Spleen (tissue), 11 donors: ENCODE data around the gene PDF. TPM values are rescaled to one million over a fixed set of nuclear protein-coding genes. Genes with fewer than 3 reads are reported as not detected.
A peak's percentile ranks its signal among the peaks of the same experiment; 100 is the strongest.

Experiments
- DNase-seq: peaks from one replicate; pipeline ENCODE4 v3.0.0-alpha.2; 2020
- H3K27ac ChIP-seq, 8 donors: fragments of 200-600 bp; sonication (generic) in 7 of 8; 1 replicate in 4 of 8; 2 replicates in 4 of 8; pipeline versions ENCODE4 v1.5.0 to v1.8.0; 2016 to 2021; ENCODE audit warnings: inconsistent platforms in 4 of 8, mild to moderate bottlenecking in 4 of 8, moderate library complexity in 1 of 8
- H3K27me3 ChIP-seq, 7 donors: fragments of 200-600 bp; sonication (generic) in 6 of 7; replicated peaks in 1 of 7; 1 replicate in 4 of 7; 2 replicates in 3 of 7; pipeline versions ENCODE4 v1.5.0 to v1.8.0; 2016 to 2021; ENCODE audit warnings: inconsistent platforms in 3 of 7, mild to moderate bottlenecking in 1 of 7
- H3K36me3 ChIP-seq, 6 donors: fragments of 200-600 bp; sonication (generic) in 5 of 6; 1 replicate in 4 of 6; 2 replicates in 2 of 6; pipeline versions ENCODE4 v1.5.0 to v1.8.0; 2016 to 2021; ENCODE audit warnings: inconsistent platforms in 2 of 6
- H3K4me1 ChIP-seq, 6 donors: fragments of 200-600 bp; sonication (generic) in 5 of 6; 1 replicate in 3 of 6; 2 replicates in 3 of 6; pipeline versions ENCODE4 v1.5.0 to v1.8.0; 2016 to 2021; ENCODE audit warnings: inconsistent platforms in 3 of 6
- H3K4me3 ChIP-seq, 8 donors: fragments of 200-600 bp; sonication (generic) in 7 of 8; 1 replicate in 4 of 8; 2 replicates in 4 of 8; pipeline versions ENCODE4 v1.5.0 to v1.8.0; 2016 to 2021; ENCODE audit warnings: inconsistent platforms in 4 of 8, mild to moderate bottlenecking in 4 of 8, moderate library complexity in 2 of 8
- H3K9me3 ChIP-seq, 8 donors: fragments of 200-600 bp; sonication (generic) in 7 of 8; 1 replicate in 4 of 8; 2 replicates in 4 of 8; pipeline versions ENCODE4 v1.5.0 to v1.8.0; 2016 to 2021; ENCODE audit warnings: inconsistent platforms in 4 of 8
- POLR2A ChIP-seq, 3 donors: fragments of 450-650 bp; IDR thresholded peaks; one replicate each; pipeline ENCODE4 v1.5.1; 2017; ENCODE audit warnings: antibody characterized with exemption in 3 of 3, mild to moderate bottlenecking in 1 of 3
- POLR2AphosphoS5 ChIP-seq, 3 donors: sonication (generic); formaldehyde crosslinking; IDR thresholded peaks; one replicate each; pipeline ENCODE4 v1.5.1; 2017; ENCODE audit warnings: antibody characterized with exemption in 3 of 3
- WGBS, 5 donors: extraction: QIAGEN DNeasy Blood & Tissue Kit in 3 of 5; methylation state at CpG; one replicate each; pipeline versions ENCODE4 v1.1.5 to v1.1.7; 2013 to 2018; 5-methylcytosine and 5-hydroxymethylcytosine counted together
- intact Hi-C: fragments of 100-400 bp; cut with DNase I; formaldehyde crosslinking; loops from one replicate; pipeline ENCODE4 v1.15.0; 2023; ENCODE audit warnings: low total_unique reads
- polyA plus RNA-seq, 3 donors: library from polyadenylated mRNA; stranded (reverse); fragments of 200-250 nt; gene quantifications; one replicate each; pipeline ENCODE4 v1.2.1, GENCODE V29; 2013
- total RNA-seq, 7 donors: library from RNA; depleted of rRNA in 3 of 7; stranded (reverse); fragments of >200 nt in 3 of 7; fragmentation: NEBNext Ultra II Directional in 4 of 7; extraction: Animal tissue kit (Norgen Biotek cat#: 25700) in 4 of 7; gene quantifications; one replicate each; pipeline versions ENCODE4 v1.1.0 to v1.2.1, GENCODE V29; 2016 to 2021
- TF ChIP-seq, protein P1 (sequence below), 11 experiments: fragments of 200-600 bp in 7 of 11; fragments of 450-650 bp in 4 of 11; sonication (generic) in 4 of 11; IDR thresholded peaks in 8 of 11; conservative IDR thresholded peaks in 3 of 11; 1 replicate in 7 of 11; 2 replicates in 4 of 11; pipeline versions ENCODE4 v1.4.0 to v1.8.0; 2016 to 2021; ENCODE audit warnings: antibody characterized with exemption in 11 of 11, inconsistent platforms in 4 of 11, mild to moderate bottlenecking in 1 of 11
- donor health status: healthy with polysubstance abuse.
- donor health status: DM: no; HTN: no; CAD: no; lungs with moderate emphysema.
- donor health status: DM: no; HTN: no; CAD: no.
- donor health status: Bipolar disorder and iron deficiency.
- donor health status: healthy.
- donor health status: DM: no; HTN: no; CAD: no.
- donor health status: DM: yes; HTN: yes; CAD: no.

PDF gene
- total and polyA plus RNA-seq, 10 donors, result 2.4 to 18.5 (median 7.6) TPM

DNA sequence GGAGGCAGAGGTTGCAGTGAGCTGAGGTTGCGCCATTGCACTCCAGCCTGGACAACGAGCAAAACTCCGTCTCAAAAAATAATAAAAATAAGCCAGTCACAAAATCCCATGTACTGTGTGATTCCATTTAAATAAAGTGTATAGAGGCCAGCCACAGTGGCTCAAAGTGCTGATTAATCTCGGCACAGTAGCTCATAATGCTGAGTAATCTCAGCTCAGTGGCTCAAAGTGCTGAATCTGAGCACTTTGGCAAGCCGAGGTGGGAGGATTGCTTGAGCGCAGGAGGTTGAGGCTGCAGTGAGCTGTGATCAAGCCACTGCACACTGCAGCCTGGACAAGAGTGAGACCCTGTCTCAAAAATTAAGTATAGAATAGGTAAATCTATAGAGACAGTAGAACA is 16.3 kb upstream of the PDF start:
- no peaks in the 10 kb centered on the region for H3K27me3 ChIP-seq
- peak; percentile 23 for DNase-seq
- H3K4me3 ChIP-seq, result no peak overlapping the region
- intact Hi-C loops, result no loop called here
- H3K36me3 ChIP-seq, result peaks cover 0 to 67% (median 23%) of the 10 kb centered on the region in 6 donors
- H3K27ac ChIP-seq, result peak overlapping the region in 2 of 8 donors; percentile 10 to 15
- TF ChIP-seq, protein P1, sequence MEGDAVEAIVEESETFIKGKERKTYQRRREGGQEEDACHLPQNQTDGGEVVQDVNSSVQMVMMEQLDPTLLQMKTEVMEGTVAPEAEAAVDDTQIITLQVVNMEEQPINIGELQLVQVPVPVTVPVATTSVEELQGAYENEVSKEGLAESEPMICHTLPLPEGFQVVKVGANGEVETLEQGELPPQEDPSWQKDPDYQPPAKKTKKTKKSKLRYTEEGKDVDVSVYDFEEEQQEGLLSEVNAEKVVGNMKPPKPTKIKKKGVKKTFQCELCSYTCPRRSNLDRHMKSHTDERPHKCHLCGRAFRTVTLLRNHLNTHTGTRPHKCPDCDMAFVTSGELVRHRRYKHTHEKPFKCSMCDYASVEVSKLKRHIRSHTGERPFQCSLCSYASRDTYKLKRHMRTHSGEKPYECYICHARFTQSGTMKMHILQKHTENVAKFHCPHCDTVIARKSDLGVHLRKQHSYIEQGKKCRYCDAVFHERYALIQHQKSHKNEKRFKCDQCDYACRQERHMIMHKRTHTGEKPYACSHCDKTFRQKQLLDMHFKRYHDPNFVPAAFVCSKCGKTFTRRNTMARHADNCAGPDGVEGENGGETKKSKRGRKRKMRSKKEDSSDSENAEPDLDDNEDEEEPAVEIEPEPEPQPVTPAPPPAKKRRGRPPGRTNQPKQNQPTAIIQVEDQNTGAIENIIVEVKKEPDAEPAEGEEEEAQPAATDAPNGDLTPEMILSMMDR (IDR thresholded peaks at IDR 0.05 in 8 of 11, conservative IDR thresholded peaks at IDR 0.05 in 3 of 11), result no peak
- TF ChIP-seq POLR2AphosphoS5 (IDR thresholded peaks at IDR 0.05), result no peak
- no peak for TF ChIP-seq POLR2A (IDR thresholded peaks at IDR 0.05)
- WGBS, 5 donors, result 79 to 91% (median 87%) methylated on average over 6 of the region's 6 CpGs
- peaks cover 0 to 26% (median 5%) of the 10 kb centered on the region in 6 donors for H3K4me1 ChIP-seq
- no peaks in the 10 kb centered on the region for H3K9me3 ChIP-seq

GRCh38 chr16:69345923-69346322 is 15.5 kb upstream of the PDF start:
- TF ChIP-seq POLR2A (IDR thresholded peaks at IDR 0.05), result no peak
- no peak for TF ChIP-seq POLR2AphosphoS5 (IDR thresholded peaks at IDR 0.05)
- TF ChIP-seq, protein P1 (IDR thresholded peaks at IDR 0.05 in 8 of 11, conservative IDR thresholded peaks at IDR 0.05 in 3 of 11), result no peak
- peak overlapping the region in 3 of 8 donors; percentile 15 to 61 (median 30) for H3K27ac ChIP-seq
- no peak for DNase-seq
- intact Hi-C loops, result no loop called here
- H3K9me3 ChIP-seq, result no peaks in the 10 kb centered on the region
- peaks cover 0 to 67% (median 31%) of the 10 kb centered on the region in 6 donors for H3K36me3 ChIP-seq
- no peak overlapping the region for H3K4me3 ChIP-seq
- WGBS, 5 donors, result 43 to 70% (median 49%) methylated on average over 4 of the region's 4 CpGs
- no peaks in the 10 kb centered on the region for H3K27me3 ChIP-seq
- peaks cover 4 to 34% (median 12%) of the 10 kb centered on the region in 6 donors for H3K4me1 ChIP-seq

GRCh38 chr16:69344171-69344570 is 13.8 kb upstream of the PDF start:
- intact Hi-C loops, result no loop called here
- DNase-seq, result no peak
- 93 to 98% (median 98%) methylated on average over 5 of the region's 5 CpGs for WGBS, 5 donors
- TF ChIP-seq POLR2AphosphoS5 (IDR thresholded peaks at IDR 0.05), result no peak
- no peak for TF ChIP-seq POLR2A (IDR thresholded peaks at IDR 0.05)
- TF ChIP-seq, protein P1 (IDR thresholded peaks at IDR 0.05 in 8 of 11, conservative IDR thresholded peaks at IDR 0.05 in 3 of 11), result no peak
- Histone ChIP-seq H3K36me3 (peaks cover 0 to 52% (median 34%) of the 10 kb centered on the region in 6 donors), H3K27me3 (no peaks in the 10 kb centered on the region), H3K9me3 (no peaks in the 10 kb centered on the region), H3K27ac (no peak overlapping the region), H3K4me3 (no peak overlapping the region), H3K4me1 (peaks cover 9 to 46% (median 22%) of the 10 kb centered on the region in 6 donors)

DNA sequence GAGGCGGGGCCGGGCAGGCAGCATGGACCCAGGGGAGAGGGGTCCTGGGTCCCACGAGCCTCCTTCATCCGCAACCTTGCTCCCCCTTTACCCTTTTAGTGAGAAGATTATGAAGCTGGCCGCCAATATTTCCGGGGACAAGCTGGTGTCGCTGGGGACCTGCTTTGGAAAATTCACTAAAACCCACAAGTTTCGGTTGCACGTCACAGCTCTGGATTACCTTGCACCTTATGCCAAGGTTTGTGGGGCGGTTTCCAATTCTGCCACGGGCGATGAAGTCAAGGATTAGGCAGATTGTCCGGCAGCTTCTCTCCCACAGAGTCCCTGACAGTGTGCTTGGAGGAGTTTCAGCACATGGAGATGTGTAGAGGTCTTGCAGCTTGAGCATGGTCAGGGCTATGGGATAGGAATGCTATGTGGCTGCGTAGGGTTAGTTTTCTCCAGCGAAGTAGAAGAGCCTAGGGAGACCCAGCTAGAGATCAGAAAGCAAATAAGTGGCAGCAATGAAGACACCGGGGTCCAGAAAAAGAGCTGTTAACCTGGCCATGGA is 9.8 kb upstream of the PDF start:
- Histone ChIP-seq H3K9me3 (no peaks in the 10 kb centered on the region), H3K36me3 (peaks cover 0 to 61% (median 50%) of the 10 kb centered on the region in 6 donors), H3K27ac (peak overlapping the region; percentile 83 to 97 (median 92)), H3K4me3 (peak overlapping the region; percentile 74 to 97 (median 90)), H3K4me1 (peaks cover 21 to 65% (median 38%) of the 10 kb centered on the region in 6 donors), H3K27me3 (no peaks in the 10 kb centered on the region)
- DNase-seq, result no peak
- TF ChIP-seq, protein P1 (IDR thresholded peaks at IDR 0.05 in 8 of 11, conservative IDR thresholded peaks at IDR 0.05 in 3 of 11), result no peak
- TF ChIP-seq POLR2AphosphoS5 (IDR thresholded peaks at IDR 0.05) (no peak), POLR2A (IDR thresholded peaks at IDR 0.05) (no peak)
- intact Hi-C loops, result no loop called here
- 7 to 12% (median 10%) methylated on average over 13 to 16 of the region's 16 CpGs for WGBS, 5 donors
